ENCODE data around the gene DMBT1. TPM values are rescaled to one million over a fixed set of nuclear protein-coding genes. Genes with fewer than 3 reads are reported as not detected.

DMBT1 gene
- total RNA-seq, result under 1 TPM in 1 of 2 donors, not detected in 1; under 0.01 TPM

GRCh38 chr10:122560279-122560804, at the start of gene DMBT1:
DMBT1 (plus strand) TSS chr10:122560754; CDS start chr10:122560771, 17 bp downstream.

Other genes with a start within 250 kb of the DMBT1 start
- 10 to 100 TPM; 13.0 to 16.2 TPM for gene PLEKHA1, start 186.0 kb upstream of the DMBT1 start, total RNA-seq
- gene ARMS2, start 106.1 kb upstream of the DMBT1 start, total RNA-seq, result not detected
- 10 to 100 TPM; 21.3 to 24.3 TPM for gene HTRA1, start 99.2 kb upstream of the DMBT1 start, total RNA-seq
- not detected for gene C10orf120, start 139.1 kb downstream of the DMBT1 start, total RNA-seq